GM21390 (cell line): ENCODE measurements around the gene GGT6.
"Not testable (repeated sequence)": the region's sequence is repeated elsewhere in the genome, so short reads cannot be mapped to it uniquely, and the experiment has no call there.

ENCODE experiments used
- ATAC-seq: cut with Tn5 transposase; IDR thresholded peaks from one replicate; pipeline ENCODE4 v1.9.1; 2021; ENCODE audit not compliant: unreplicated experiment

GGT6 gene, protein sequence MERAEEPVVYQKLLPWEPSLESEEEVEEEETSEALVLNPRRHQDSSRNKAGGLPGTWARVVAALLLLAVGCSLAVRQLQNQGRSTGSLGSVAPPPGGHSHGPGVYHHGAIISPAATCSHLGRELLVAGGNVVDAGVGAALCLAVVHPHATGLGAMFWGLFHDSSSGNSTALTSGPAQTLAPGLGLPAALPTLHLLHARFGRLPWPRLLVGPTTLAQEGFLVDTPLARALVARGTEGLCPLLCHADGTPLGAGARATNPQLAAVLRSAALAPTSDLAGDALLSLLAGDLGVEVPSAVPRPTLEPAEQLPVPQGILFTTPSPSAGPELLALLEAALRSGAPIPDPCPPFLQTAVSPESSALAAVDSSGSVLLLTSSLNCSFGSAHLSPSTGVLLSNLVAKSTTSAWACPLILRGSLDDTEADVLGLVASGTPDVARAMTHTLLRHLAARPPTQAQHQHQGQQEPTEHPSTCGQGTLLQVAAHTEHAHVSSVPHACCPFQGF

DNA sequence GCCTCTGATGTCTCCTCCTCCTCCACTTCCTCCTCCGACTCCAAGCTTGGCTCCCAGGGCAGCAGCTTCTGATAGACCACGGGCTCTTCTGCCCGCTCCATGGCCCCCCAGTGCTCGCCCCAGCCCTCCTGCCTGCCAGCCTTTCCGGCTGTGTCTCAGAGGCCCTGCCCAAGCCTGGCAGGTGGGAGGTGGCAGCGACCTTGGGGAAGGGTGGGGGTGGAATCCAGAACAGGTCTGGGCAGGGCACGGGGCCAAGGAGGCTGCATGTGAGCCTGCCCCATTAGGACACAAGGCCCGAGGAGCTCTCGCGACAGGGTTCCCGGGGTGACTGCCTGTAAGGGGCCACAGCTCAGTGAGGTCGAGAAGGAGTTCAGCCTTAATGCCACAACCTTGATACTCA lies at the start of gene GGT6:
GGT6 (minus strand) TSS at position 157 of the 400 bp plus-strand sequence; CDS start at position 101, 56 bp downstream.
- no peak for ATAC-seq

DNA sequence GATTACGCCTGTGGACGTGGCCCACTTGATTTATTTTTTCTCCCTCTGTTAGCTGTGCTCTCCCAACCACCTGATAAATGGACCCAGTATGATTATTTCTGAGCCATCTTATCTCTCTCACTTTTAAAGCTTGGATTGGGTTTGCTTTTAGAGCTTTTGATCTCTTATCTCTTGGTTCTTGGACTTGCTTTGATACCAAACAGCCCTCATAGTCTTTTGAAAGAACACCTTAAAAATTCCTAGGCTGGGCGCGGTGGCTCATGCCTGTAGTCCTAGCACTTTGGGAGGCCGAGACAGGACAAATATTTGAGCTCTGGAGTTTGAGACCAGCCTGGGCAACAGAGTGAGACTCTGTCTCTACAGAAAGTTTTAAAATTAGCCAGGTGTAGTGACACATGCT lies 49.8 kb upstream of the GGT6 start:
- ATAC-seq: no peak

DNA sequence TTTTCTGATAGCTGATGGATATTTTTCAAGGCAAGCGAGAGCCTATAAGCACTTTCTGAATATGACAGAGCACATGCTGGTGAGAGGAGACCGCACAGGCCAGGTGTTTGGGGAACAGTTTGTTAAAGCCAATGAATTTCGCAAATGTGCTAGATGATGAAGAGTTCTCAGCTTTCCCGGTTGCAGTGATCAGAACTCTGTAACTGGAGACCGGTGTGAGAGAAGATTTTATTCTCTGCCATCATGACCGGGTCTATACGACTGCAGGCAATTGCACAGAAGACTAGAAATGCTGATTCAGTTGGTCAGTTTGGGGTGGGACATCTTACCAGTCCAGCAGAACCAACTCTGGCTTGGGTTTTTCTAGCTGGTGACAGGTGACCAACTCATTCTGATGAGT lies 49.4 kb upstream of the GGT6 start:
- no peak for ATAC-seq

DNA sequence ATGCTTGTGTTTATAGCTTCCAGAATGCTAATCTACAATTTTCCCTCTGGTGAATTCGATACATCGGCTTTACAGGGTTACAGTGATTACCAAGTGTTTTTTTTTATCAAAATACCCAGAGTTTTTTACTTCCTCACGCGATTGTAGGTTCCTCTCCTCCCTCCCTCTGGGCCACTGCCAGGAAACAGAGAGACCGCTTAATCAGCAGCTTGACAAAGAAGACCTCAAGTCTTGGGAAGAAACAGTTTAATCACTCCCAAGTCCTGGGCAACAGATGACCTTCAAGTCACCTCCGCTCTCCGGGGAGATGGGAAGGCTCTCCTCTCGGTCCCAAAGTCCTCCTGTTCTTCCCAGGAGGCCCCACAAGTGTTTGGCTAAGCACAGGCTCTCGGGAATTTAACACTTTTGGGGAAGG lies 47.4 kb upstream of the GGT6 start:
- ATAC-seq: no peak

DNA sequence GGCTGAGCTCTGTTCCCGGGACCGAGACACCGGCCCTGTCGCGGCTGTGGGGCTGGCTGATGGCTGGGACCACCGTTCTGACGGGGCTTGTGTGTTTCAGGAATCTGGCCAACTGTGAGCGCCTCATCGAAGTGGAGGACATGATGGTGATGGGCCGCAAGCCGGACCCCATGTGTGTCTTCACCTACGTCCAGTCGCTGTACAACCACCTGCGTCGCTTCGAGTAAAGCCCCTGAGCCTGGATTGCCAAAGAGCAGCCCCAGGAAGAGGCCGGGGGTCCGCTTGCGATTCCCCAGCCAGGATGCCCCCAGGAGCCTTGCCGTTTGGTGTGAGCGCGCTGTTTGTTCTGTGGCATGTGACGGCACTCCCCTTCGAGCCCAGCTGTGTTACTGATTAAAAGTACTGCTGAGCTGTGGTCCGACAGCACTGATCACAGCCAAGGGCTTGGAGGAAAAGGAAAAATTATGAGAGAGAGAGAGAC lies 46.9 kb upstream of the GGT6 start:
- ATAC-seq: no peak

DNA sequence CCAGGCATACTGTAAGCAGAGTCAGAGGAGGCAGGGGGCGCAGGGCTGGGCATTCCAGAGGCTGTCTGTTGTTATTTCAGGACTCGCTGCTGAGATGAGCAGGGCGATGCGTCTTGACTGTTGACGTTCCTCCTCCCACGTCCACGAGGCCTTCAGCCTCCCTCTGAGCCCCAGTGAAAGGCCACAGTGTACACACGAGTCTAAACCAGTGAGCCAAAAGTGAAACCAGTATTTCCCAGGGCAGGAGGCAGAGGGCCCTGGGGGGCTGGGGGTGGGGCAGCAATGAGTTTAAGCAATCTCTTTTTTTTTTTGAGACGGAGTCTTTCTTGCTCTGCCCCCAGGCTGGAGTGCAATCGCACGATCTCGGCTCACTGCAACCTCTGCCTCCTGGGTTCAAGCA lies 45.4 kb upstream of the GGT6 start:
- no peak for ATAC-seq

GRCh38 chr17:4604736-4605135 lies 44.4 kb upstream of the GGT6 start:
- not testable (repeated sequence) for ATAC-seq

DNA sequence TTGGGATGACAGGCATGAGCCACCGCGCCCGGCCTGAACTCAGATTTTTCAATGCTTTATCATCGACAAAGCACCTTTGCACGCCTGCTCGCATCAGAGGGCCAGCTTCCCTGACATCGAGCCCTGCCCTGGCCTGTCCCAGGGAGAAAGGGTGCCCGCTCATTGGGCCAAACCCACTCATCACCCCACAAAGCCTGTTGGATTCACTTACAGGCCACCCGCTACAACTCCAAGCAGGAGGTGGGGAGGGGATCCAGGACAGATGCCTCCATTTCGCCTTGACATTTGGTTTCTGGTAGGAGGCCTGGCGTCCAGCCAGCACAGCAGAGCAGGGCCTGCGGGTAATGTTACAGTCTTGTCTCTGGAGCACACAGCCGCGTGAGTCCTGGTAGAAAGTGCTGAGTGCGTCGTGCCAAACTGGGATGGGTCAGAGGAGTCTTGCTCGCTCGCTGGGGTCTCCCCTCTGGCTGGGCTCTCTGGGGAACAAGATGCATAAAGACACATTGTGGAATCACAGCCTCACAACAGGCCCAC lies 43.8 kb upstream of the GGT6 start:
- no peak for ATAC-seq

DNA sequence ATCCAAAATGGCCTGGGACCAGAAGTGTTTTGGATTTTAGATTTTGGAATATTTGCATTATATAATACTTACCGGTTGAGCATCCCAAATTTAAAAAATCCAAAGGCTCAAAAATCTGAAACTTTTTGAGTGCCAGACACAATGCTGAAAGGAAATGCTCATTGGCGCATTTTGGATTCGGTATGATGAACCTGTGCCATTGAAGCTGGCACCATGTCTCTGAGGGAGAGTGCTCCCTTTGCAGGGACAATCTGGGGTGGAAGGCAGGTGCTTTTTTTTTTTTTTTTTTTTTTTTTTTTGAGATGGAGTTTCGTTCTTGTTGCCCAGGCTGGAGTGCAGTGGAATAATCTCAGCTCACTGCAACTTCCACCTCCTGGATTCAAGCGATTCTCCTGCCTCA lies 41.7 kb upstream of the GGT6 start:
- ATAC-seq: no peak

DNA sequence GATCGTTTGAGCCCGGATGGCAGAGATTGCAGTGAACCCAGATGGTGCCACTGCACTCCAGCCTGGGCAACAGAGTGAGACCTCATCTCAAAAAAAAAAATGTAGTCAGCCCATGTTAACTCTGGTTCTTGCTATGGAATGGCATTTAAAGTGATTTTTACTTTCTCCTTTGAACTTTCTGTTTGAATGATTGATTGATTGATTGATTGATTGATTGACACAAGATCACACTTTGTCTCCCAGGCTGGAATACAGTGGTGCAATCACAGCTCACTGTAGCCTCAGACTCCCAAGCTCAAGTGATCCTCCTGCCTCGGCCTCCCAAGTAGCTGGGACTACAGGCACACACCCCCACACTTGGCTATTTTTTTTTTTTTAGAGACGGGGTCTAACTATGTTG lies 40.9 kb upstream of the GGT6 start:
- no peak for ATAC-seq

GRCh38 chr17:4600563-4600962 lies 40.2 kb upstream of the GGT6 start:
- ATAC-seq: no peak

DNA sequence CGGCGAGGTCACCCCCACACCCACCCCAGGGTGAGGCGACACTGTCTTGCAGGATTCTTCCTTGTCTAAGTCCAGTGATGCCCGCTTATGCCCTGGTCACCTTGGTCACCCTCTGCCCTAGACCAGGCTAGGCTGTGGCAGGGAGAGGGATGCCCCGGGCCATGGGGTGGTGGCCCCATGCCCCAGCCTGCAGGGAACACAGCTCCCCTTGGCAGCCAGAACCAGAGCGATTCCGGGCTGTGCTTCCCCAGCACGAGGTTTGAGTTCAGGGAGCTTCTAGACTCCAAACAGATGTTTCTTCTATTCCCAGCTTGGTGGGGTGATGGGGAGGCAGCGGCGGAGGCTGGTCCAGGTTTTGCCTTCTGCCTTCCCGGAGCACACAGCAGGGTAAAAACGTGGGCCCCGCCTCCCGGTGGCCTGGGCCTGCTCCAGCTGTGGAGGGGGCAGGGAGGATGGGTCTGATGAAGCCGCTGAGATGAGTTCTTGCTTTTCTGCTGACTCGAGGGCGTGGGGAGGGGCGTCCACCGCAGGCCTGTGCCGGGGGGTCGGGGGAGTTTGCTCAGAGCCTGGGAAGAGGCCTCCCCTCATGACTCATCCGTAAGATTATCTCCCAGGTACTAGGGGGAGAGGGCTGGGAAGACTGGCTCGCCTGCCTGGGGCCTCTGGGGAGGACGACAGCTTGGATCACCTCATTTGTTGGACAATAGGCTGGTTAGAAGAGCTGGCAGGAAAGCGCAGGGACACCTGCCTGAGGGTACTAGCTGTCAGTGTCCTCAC lies 39.3 kb upstream of the GGT6 start:
- ATAC-seq: no peak

DNA sequence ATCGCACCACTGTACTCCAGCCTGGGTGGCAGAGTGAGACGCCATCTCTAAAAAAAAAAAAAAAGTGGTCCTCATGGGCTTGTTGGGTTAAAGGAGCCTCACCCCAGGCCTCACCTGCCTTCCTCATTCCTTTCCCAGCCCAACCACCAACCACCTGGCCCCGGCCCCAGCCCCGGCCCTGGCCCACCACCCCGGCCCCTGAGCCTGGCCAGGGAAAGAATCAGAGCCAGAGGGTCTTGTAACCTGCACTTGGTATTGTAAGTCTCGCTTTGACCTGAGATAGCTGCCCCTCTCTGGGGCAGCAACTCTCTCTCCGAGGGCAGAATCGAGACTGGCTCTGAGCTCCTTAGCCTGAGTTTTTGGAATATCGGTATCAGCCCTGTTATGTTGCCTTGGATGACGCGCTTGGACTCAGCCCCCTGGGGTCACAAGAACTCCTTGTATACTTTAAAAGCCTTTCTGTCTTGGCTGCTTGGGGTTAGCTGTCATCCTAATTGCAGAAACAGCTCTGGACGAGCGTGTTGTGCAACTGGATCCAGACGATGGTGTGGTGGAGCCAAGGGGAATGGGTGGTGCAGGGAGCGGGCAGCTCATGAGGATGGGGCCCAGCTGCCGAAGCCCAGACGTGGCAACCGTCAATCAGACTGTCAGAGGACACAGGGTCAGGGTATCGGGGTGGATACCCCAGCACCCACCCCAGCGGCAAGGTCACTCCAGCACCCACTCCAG lies 38.6 kb upstream of the GGT6 start:
- no peak for ATAC-seq

- no peak for ATAC-seq
Observed at GRCh38 chr17:4597975-4598374, 37.6 kb upstream of the GGT6 start.

- ATAC-seq: no peak
Observed at GRCh38 chr17:4596636-4597380, 36.4 kb upstream of the GGT6 start.

GRCh38 chr17:4595685-4596342 lies 35.4 kb upstream of the GGT6 start:
- ATAC-seq: not testable (repeated sequence)

DNA sequence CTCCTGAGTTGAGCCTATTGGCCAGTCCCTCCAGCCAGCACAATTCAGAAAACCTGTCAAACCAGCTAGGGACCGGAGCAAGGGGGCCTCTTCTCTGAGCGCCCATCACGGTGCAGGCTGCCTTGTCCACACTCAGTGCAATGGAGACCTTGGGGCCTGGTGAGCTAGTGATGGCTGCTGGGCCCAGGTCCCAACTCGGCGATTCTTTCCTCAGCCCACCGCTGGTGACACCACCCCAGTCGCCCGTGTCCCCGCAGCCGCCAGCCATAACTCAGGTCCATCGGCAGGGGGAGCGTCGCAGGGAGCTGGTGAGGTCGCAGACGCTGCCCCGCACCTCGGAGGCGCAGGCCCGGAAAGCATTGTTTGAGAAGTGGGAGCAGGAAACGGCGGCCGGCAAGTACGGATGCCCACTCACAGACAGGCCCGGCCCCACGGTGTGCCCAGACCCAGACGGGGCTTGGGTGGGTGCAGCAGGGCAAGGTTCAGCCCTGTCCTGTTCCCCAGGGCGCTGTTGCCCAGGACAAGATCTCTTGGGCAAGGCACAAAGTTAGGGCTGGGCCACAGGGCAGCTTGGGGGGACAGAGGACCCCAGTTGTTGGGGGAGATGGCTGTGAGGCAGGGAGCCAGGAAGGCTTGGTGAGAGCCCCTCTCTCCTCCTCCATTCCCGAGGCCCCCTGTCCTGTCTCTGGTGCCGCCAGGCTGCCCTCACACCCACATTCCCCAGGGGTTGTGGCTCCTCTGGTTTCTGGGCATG lies 34.7 kb upstream of the GGT6 start:
- ATAC-seq: no peak

DNA sequence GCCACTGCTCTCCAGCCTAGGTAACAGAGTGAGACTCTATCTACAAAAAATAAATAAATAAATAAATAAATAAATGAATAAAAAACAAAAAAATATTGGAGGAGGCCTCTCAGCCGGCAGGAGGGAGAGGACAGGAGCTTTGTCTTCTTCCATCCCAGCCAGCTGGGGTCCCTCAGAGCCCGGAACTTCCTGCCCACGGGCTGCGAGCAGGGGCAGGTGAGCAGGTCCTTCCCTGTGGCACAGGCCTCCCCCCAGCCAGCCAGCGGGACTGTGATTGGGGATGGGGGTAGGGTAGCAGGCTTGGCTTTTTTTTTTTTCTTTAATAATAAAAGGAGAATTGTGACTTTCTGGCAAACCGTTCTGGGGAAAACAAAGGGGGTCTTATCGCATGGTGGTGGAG lies 34.0 kb upstream of the GGT6 start:
- no peak for ATAC-seq

- no peak for ATAC-seq
Observed at GRCh38 chr17:4593021-4593421, 32.6 kb upstream of the GGT6 start.
